ENCODE measurements around the gene PRSS21. TPM values are rescaled to one million over a fixed set of nuclear protein-coding genes. Genes with fewer than 3 reads are reported as not detected.

Gene PRSS21
- total and polyA plus RNA-seq, 2 donors from 2014 or later = 0.54 TPM; not detected in 1

DNA sequence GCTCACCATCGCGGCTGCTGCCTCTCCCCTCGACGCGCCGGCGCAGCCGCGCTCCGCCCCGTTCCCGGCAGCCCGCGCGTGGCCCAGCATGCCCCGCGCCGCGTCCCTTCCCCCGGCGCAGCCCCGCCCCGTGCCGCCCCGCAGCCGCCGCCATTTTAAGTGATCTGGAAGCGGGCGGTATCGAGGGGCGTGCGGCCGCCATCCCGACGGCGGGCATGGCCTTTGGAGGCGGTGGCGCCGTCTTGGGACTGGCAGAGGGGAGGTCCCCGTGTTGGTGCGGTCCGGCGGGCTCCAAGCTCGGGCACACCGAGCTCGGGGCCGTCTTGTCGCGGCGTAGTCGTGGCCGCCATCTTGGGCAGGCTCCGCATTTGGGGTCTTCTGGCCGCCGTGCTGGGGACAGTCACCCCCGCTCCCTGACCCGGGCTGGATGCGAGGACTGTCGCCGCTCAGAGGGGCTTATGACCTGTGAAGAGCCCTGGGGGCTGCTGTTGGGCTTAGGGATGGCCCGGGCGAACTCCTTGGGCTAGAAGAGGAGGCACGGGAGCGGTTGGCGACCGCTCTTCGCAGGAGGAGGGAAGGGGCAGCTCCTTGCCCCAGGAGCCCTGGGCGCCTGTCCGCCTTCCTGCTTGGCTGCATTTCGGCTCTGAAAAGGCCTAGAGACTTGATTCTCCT lies 39.7 kb upstream of the PRSS21 start, which contains the start of gene ELOB:
Gene ELOB (minus strand): TSS at position 50 of the 672 bp plus-strand sequence. CDS start 41 bp downstream, at position 9.
- intact Hi-C loops (cut with DNase I) = no loop called here
- Histone ChIP-seq H3K4me1 (ENCODE audit: control insufficient read depth in 2 of 3, insufficient read depth in 2 of 3, low read depth in 1 of 3, low read length in 3 of 3) (peaks cover 0 to 23% (median 7%) of the 10 kb centered on the region in 3 donors), H3K27me3 (ENCODE audit: control insufficient read depth, insufficient read depth, low read length) (no peaks in the 10 kb centered on the region), H3K4me3 (ENCODE audit: low read length in 3 of 3) (peak within 1 kb of the TSS; percentile 78 to 95 (median 89)), H3K9ac (ENCODE audit: low read length in 3 of 3) (peak within 1 kb of the TSS; percentile 78 to 99 (median 98)), H3K27ac (ENCODE audit: low read depth in 2 of 2, low read length in 2 of 2) (peak within 1 kb of the TSS; percentile 100), H3K36me3 (ENCODE audit: control insufficient read depth in 2 of 3, insufficient read depth in 3 of 3, low read length in 3 of 3) (peaks cover 0 to 12% (median 6%) of the 10 kb centered on the region in 3 donors), H3K9me3 (ENCODE audit: control insufficient read depth in 2 of 3, insufficient read depth in 1 of 3, low read length in 3 of 3) (no peaks in the 10 kb centered on the region)
- TF ChIP-seq, protein P1, sequence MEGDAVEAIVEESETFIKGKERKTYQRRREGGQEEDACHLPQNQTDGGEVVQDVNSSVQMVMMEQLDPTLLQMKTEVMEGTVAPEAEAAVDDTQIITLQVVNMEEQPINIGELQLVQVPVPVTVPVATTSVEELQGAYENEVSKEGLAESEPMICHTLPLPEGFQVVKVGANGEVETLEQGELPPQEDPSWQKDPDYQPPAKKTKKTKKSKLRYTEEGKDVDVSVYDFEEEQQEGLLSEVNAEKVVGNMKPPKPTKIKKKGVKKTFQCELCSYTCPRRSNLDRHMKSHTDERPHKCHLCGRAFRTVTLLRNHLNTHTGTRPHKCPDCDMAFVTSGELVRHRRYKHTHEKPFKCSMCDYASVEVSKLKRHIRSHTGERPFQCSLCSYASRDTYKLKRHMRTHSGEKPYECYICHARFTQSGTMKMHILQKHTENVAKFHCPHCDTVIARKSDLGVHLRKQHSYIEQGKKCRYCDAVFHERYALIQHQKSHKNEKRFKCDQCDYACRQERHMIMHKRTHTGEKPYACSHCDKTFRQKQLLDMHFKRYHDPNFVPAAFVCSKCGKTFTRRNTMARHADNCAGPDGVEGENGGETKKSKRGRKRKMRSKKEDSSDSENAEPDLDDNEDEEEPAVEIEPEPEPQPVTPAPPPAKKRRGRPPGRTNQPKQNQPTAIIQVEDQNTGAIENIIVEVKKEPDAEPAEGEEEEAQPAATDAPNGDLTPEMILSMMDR (IDR thresholded peaks at IDR 0.05; ENCODE audit: borderline replicate concordance, extremely low read depth, insufficient read depth) = no peak
- DNase-seq (peak; percentile 90 to 96 (median 94)), FAIRE-seq (no peak)

DNA sequence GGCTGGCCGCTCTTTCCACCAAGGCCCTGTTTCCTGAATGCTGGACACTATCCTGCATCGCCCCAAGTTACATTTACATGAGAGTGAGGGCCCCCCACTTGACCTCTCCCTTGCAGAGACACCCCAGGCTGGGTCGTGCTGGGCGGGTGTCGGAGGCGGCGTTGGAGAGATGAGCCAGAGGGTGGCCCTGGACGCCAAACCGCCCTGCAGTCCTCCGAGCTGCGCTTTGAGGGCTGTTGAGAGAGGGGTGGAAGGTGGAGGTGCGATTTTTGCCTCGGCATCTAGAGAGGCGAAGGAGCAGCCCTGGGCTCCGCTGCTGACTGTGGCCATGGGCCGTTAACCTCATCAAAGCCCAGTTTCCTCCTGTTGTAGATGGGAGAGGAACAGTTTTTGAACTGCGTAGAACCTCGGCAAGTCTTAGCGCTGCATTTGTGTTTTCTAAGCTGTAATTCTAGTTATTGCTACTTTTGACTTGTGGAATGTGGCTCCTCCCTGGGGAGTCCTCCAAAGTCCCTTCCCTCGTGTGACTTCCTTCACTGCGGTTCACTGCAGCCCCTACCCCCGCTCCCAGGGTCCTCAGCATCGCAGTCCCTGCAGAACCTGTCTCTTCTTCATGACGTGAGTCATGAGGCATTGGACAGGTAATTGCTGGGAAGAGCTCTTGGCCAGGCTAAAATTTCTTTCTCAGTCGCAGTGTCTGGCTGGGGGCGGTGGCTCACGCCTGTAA lies 39.0 kb upstream of the PRSS21 start:
- H3K9me3 ChIP-seq (ENCODE audit: control insufficient read depth in 2 of 3, insufficient read depth in 1 of 3, low read length in 3 of 3) = no peaks in the 10 kb centered on the region
- intact Hi-C loops (cut with DNase I) = no loop called here
- no peak for FAIRE-seq

DNA sequence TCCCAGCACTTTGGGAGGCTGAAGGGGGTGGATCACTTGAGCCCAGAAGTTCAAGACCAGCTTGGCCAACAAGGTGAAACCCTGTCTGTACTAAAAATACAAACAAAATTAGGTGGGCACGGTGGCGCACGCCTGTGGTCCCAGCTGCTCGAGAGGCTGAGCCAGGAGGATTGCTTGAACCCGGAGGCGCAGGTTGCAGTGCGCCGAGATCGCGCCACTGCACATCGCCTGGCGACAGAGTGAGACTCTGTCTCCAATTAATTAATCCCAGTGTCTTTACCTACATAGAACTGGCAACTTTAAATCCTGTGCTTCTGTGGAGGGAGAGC lies 38.4 kb upstream of the PRSS21 start:
- Histone ChIP-seq H3K4me1 (ENCODE audit: control insufficient read depth in 2 of 3, insufficient read depth in 2 of 3, low read depth in 1 of 3, low read length in 3 of 3) (peaks cover 0 to 23% (median 7%) of the 10 kb centered on the region in 3 donors), H3K9me3 (ENCODE audit: control insufficient read depth in 2 of 3, insufficient read depth in 1 of 3, low read length in 3 of 3) (no peaks in the 10 kb centered on the region), H3K9ac (ENCODE audit: low read length in 3 of 3) (peak overlapping the region in 1 of 3 donors; percentile 99), H3K27me3 (ENCODE audit: control insufficient read depth, insufficient read depth, low read length) (no peaks in the 10 kb centered on the region), H3K4me3 (ENCODE audit: low read length in 3 of 3) (peak overlapping the region; percentile 68 to 95 (median 89)), H3K36me3 (ENCODE audit: control insufficient read depth in 2 of 3, insufficient read depth in 3 of 3, low read length in 3 of 3) (peaks cover 0 to 12% (median 6%) of the 10 kb centered on the region in 3 donors), H3K27ac (ENCODE audit: low read depth in 2 of 2, low read length in 2 of 2) (peak overlapping the region in 1 of 2 donors; percentile 100)
- FAIRE-seq (no peak), DNase-seq (no peak)
- intact Hi-C loops (cut with DNase I) = no loop called here
- TF ChIP-seq, protein P1 (IDR thresholded peaks at IDR 0.05; ENCODE audit: borderline replicate concordance, extremely low read depth, insufficient read depth) = no peak

More for the DNA sequence above, 39.0 kb upstream of the PRSS21 start:
- H3K4me1 ChIP-seq (ENCODE audit: control insufficient read depth in 2 of 3, insufficient read depth in 2 of 3, low read depth in 1 of 3, low read length in 3 of 3) = peaks cover 0 to 23% (median 7%) of the 10 kb centered on the region in 3 donors
- peak overlapping the region; percentile 78 to 99 (median 98) for H3K9ac ChIP-seq (ENCODE audit: low read length in 3 of 3)
- no peaks in the 10 kb centered on the region for H3K27me3 ChIP-seq (ENCODE audit: control insufficient read depth, insufficient read depth, low read length)
- TF ChIP-seq, protein P1 (IDR thresholded peaks at IDR 0.05; ENCODE audit: borderline replicate concordance, extremely low read depth, insufficient read depth) = no peak
- H3K27ac ChIP-seq (ENCODE audit: low read depth in 2 of 2, low read length in 2 of 2) = peak overlapping the region; percentile 100
- peaks cover 0 to 12% (median 6%) of the 10 kb centered on the region in 3 donors for H3K36me3 ChIP-seq (ENCODE audit: control insufficient read depth in 2 of 3, insufficient read depth in 3 of 3, low read length in 3 of 3)
- DNase-seq = peak; percentile 67 to 84 (median 79)
- H3K4me3 ChIP-seq (ENCODE audit: low read length in 3 of 3) = peak overlapping the region; percentile 68 to 95 (median 89)

Measured in kidney (tissue), 14 donors.